Peyer's patch (tissue), 4 donors: Measurements from ENCODE around the gene RABGGTA. TPM values are rescaled to one million over a fixed set of nuclear protein-coding genes. Genes with fewer than 3 reads are reported as not detected.
A peak's percentile ranks its signal among the peaks of the same experiment; 100 is the strongest.

Experiments used
- DNase-seq, 3 donors: peaks; one replicate each; pipeline ENCODE4 v3.0.0-alpha.2; 2017 to 2019
- H3K27ac ChIP-seq, 4 donors: fragments of 200-600 bp; sonication (generic); one replicate each; pipeline ENCODE4 v1.5.1; 2016 to 2019
- H3K27me3 ChIP-seq, 2 donors: fragments of 200-600 bp; sonication (generic); one replicate each; pipeline ENCODE4 v1.5.1; 2019
- H3K36me3 ChIP-seq, 3 donors: fragments of 200-600 bp; sonication (generic); one replicate each; pipeline ENCODE4 v1.5.1; 2016 to 2019
- H3K4me1 ChIP-seq, 4 donors: fragments of 200-600 bp; sonication (generic); one replicate each; pipeline ENCODE4 v1.5.1; 2016 to 2019
- H3K4me3 ChIP-seq, 4 donors: fragments of 200-600 bp; sonication (generic); 1 replicate in 3 of 4; 2 replicates in 1 of 4; pipeline ENCODE4 v1.5.1; 2016 to 2019; ENCODE audit warnings: mild to moderate bottlenecking in 1 of 4
- H3K9me3 ChIP-seq, 4 donors: fragments of 200-600 bp; sonication (generic); one replicate each; pipeline ENCODE4 v1.5.1; 2016 to 2019; ENCODE audit warnings: mild to moderate bottlenecking in 1 of 4
- POLR2A ChIP-seq, 2 donors: fragments of 450-650 bp; IDR thresholded peaks; one replicate each; pipeline ENCODE4 v1.5.1; 2017; ENCODE audit warnings: antibody characterized with exemption in 2 of 2, mild to moderate bottlenecking in 2 of 2, moderate library complexity in 2 of 2
- total RNA-seq, 4 donors: library from RNA; depleted of rRNA; stranded (reverse); fragments of >200 nt; gene quantifications; one replicate each; pipeline ENCODE4 v1.1.0, GENCODE V29; 2016
- TF ChIP-seq, protein P1 (sequence below), 6 experiments: fragments of 450-650 bp in 4 of 6; fragments of 200-600 bp in 2 of 6; sonication (generic) in 1 of 6; IDR thresholded peaks; one replicate each; pipeline ENCODE4 v1.5.1; 2017 to 2019; ENCODE audit warnings: antibody characterized with exemption in 6 of 6, mild to moderate bottlenecking in 3 of 6, moderate library complexity in 1 of 6

RABGGTA gene
- total RNA-seq, 4 donors from 2014 or later = 57.3 to 84.6 (median 77.6) TPM

DNA sequence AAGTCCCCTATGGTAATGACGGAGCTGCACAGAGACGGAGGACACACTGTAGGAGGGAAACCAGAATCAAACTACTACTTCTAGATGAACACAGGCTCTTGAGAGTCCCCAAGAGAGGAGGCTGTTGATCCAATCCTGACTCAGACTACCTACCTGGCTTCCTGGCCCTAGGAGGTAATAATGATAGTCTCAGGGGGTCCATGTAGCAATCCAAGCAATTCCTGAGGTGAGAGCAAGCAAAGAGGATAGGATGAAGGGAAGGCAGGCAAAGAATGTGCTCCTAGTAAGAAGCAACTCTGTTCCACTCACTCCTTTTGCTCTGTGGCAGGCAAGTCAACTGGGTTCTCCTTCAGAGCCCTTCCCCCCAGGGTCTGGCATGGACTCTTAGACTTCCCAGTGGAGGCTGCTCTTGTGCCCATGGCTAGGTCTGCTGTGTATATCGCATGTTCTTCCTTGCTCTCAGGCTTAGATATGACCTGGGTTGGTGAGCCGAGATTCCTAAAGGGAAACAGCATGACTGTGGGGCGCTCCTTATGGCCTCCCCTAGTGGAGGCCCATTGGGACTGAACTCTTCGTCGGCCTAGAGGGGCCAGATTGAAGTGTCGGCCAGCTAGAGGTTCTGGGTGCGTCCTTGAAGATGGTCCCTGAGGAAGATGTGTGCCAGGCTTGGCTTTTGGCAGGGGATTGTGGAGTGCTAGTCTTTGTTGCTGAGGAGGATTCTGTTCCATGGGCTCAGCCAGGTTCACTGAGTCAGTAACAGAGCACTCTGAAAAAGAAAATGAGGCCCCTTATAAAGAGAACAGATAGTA is 31.1 kb downstream of the RABGGTA start:
- H3K4me3 ChIP-seq = peak overlapping the region in 1 of 4 donors; percentile 73
- peaks cover 0 to 57% (median 0%) of the 10 kb centered on the region in 3 donors for H3K36me3 ChIP-seq
- no peak for TF ChIP-seq POLR2A (IDR thresholded peaks at IDR 0.05)
- TF ChIP-seq, protein P1, sequence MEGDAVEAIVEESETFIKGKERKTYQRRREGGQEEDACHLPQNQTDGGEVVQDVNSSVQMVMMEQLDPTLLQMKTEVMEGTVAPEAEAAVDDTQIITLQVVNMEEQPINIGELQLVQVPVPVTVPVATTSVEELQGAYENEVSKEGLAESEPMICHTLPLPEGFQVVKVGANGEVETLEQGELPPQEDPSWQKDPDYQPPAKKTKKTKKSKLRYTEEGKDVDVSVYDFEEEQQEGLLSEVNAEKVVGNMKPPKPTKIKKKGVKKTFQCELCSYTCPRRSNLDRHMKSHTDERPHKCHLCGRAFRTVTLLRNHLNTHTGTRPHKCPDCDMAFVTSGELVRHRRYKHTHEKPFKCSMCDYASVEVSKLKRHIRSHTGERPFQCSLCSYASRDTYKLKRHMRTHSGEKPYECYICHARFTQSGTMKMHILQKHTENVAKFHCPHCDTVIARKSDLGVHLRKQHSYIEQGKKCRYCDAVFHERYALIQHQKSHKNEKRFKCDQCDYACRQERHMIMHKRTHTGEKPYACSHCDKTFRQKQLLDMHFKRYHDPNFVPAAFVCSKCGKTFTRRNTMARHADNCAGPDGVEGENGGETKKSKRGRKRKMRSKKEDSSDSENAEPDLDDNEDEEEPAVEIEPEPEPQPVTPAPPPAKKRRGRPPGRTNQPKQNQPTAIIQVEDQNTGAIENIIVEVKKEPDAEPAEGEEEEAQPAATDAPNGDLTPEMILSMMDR (IDR thresholded peaks at IDR 0.05) = no peak

DNA sequence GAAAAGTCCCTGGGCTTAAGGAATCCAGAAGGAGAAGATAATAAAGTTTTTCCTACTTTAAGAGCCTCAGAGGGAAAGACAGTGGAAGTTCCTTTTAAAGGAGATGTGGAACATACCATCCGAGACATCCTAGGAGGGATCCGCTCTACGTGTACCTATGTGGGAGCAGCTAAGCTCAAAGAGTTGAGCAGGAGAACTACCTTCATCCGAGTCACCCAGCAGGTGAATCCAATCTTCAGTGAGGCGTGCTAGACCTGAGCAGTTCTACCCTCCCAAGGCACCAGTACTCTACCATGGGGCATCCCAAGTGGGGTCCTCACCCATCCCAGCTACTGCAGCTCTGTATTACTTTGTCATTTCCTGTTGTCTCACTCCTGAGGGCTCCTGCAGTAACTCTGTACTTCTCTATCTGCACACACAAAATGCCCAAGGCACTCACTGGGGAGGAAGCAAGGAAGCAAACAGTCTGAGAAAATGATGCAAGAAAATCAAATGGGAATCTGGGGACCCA is 32.8 kb downstream of the RABGGTA start:
- Histone ChIP-seq H3K27me3 (no peaks in the 10 kb centered on the region), H3K36me3 (peaks cover 0 to 61% (median 0%) of the 10 kb centered on the region in 3 donors), H3K9me3 (no peaks in the 10 kb centered on the region), H3K27ac (no peak overlapping the region), H3K4me1 (peaks cover 0 to 48% (median 8%) of the 10 kb centered on the region in 4 donors), H3K4me3 (no peak overlapping the region)
- DNase-seq = no peak
- no peak for TF ChIP-seq POLR2A (IDR thresholded peaks at IDR 0.05)
- TF ChIP-seq, protein P1 (IDR thresholded peaks at IDR 0.05) = no peak

More for the DNA sequence above, 31.1 kb downstream of the RABGGTA start:
- H3K9me3 ChIP-seq = no peaks in the 10 kb centered on the region
- no peaks in the 10 kb centered on the region for H3K27me3 ChIP-seq
- H3K27ac ChIP-seq = no peak overlapping the region
- peaks cover 0 to 40% (median 7%) of the 10 kb centered on the region in 4 donors for H3K4me1 ChIP-seq
- DNase-seq = no peak

DNA sequence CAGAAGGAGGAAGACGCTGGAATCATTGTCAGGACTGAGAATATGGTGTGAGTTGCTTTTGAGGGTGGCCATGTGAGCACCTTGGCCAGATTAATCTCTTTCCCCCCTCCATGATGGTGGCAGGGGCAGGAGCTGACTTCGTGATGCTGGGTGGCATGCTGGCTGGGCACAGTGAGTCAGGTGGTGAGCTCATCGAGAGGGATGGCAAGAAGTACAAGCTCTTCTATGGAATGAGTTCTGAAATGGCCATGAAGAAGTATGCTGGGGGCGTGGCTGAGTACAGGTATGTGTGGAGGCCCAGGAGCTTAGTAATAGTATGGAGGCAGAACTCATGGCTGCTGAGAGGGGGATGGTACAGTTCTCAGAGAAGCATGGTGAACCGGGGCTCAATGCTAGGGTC is 33.3 kb downstream of the RABGGTA start:
- Histone ChIP-seq H3K4me1 (peaks cover 0 to 48% (median 11%) of the 10 kb centered on the region in 4 donors), H3K9me3 (no peaks in the 10 kb centered on the region), H3K4me3 (no peak overlapping the region), H3K27ac (no peak overlapping the region), H3K27me3 (no peaks in the 10 kb centered on the region), H3K36me3 (peaks cover 0 to 61% (median 0%) of the 10 kb centered on the region in 3 donors)
- no peak for DNase-seq
- TF ChIP-seq, protein P1 (IDR thresholded peaks at IDR 0.05) = no peak
- TF ChIP-seq POLR2A (IDR thresholded peaks at IDR 0.05) = no peak

DNA sequence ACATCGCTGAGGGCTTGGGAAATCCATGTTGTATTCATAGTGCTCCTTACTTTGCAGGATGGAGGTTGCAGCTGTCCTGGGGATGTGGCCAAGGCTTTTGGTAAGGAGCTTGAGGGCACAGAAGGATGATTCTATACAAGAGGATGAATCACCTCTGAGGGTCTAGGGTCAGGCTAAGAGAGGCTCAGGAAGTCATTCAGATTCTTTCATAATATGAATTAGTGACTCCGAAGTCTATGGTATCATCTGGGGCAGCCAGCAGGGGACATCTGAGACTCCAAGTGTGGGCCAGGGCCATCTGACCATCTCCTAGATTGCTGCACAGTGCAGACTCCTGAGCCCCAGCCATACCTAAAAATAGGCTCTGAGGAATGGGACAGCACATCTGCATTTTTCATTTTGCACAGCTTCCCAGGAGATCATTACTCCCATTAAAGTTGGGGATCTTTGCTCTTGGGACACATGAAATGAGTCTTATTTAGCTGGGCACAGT is 33.9 kb downstream of the RABGGTA start:
- no peaks in the 10 kb centered on the region for H3K9me3 ChIP-seq
- no peak for DNase-seq
- H3K4me1 ChIP-seq = peaks cover 0 to 48% (median 11%) of the 10 kb centered on the region in 4 donors
- no peak overlapping the region for H3K27ac ChIP-seq
- H3K27me3 ChIP-seq = no peaks in the 10 kb centered on the region
- peaks cover 0 to 61% (median 0%) of the 10 kb centered on the region in 3 donors for H3K36me3 ChIP-seq
- no peak overlapping the region for H3K4me3 ChIP-seq
- TF ChIP-seq, protein P1 (IDR thresholded peaks at IDR 0.05) = no peak
- TF ChIP-seq POLR2A (IDR thresholded peaks at IDR 0.05) = no peak

DNA sequence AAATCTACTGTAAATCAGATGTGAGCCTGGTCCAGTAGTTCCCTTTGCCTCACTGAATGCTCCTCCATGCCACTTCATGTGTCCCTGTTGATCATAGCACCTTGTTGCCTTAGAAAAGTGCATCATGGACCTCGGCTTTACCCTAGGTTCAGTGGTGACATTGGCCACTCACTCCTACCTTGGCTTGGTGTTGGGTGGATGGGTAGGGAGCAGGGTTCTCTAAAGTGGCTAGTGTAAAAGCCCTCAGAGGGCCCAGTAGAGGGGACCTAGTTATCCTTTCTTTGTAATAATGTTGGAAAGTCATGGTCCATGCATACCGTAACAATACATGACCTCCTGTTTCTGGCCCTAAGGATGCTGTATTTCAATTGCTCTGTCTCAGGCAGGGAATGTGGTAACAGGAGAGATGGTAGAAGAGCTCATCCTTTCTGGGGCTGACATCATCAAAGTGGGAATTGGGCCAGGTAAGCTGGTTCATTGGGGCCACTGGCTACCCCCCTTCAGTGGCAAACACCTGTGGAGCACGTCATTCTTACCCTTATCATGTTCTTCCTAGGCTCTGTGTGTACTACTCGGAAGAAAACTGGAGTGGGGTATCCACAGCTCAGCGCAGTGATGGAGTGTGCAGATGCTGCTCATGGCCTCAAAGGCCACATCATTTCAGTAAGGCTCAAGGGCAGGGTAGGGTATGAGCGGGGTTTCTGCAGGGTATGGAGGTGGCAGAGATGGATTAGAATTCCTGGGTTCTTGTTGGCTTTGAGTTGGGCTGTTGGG is 34.5 kb downstream of the RABGGTA start:
- peaks cover 0 to 48% (median 11%) of the 10 kb centered on the region in 4 donors for H3K4me1 ChIP-seq
- H3K27ac ChIP-seq = no peak overlapping the region
- no peak for TF ChIP-seq POLR2A (IDR thresholded peaks at IDR 0.05)
- TF ChIP-seq, protein P1 (IDR thresholded peaks at IDR 0.05) = no peak
- H3K36me3 ChIP-seq = peaks cover 0 to 61% (median 0%) of the 10 kb centered on the region in 3 donors
- no peak for DNase-seq
- no peak overlapping the region for H3K4me3 ChIP-seq
- H3K27me3 ChIP-seq = no peaks in the 10 kb centered on the region
- no peaks in the 10 kb centered on the region for H3K9me3 ChIP-seq
